Peyer's patch (tissue), 4 donors: ENCODE measurements around the gene L2HGDH. TPM values are rescaled to one million over a fixed set of nuclear protein-coding genes. Genes with fewer than 3 reads are reported as not detected.
"Not testable (repeated sequence)": the region's sequence is repeated elsewhere in the genome, so short reads cannot be mapped to it uniquely, and the experiment has no call there.

Experiments
- DNase-seq, 3 donors: peaks; one replicate each; pipeline ENCODE4 v3.0.0-alpha.2; 2017 to 2019
- H3K27ac ChIP-seq, 4 donors: fragments of 200-600 bp; sonication (generic); one replicate each; pipeline ENCODE4 v1.5.1; 2016 to 2019
- H3K27me3 ChIP-seq, 2 donors: fragments of 200-600 bp; sonication (generic); one replicate each; pipeline ENCODE4 v1.5.1; 2019
- H3K36me3 ChIP-seq, 3 donors: fragments of 200-600 bp; sonication (generic); one replicate each; pipeline ENCODE4 v1.5.1; 2016 to 2019
- H3K4me1 ChIP-seq, 4 donors: fragments of 200-600 bp; sonication (generic); one replicate each; pipeline ENCODE4 v1.5.1; 2016 to 2019
- H3K4me3 ChIP-seq, 4 donors: fragments of 200-600 bp; sonication (generic); 1 replicate in 3 of 4; 2 replicates in 1 of 4; pipeline ENCODE4 v1.5.1; 2016 to 2019; ENCODE audit warnings: mild to moderate bottlenecking in 1 of 4
- H3K9me3 ChIP-seq, 4 donors: fragments of 200-600 bp; sonication (generic); one replicate each; pipeline ENCODE4 v1.5.1; 2016 to 2019; ENCODE audit warnings: mild to moderate bottlenecking in 1 of 4
- POLR2A ChIP-seq, 2 donors: fragments of 450-650 bp; IDR thresholded peaks; one replicate each; pipeline ENCODE4 v1.5.1; 2017; ENCODE audit warnings: antibody characterized with exemption in 2 of 2, mild to moderate bottlenecking in 2 of 2, moderate library complexity in 2 of 2
- total RNA-seq, 4 donors: library from RNA; depleted of rRNA; stranded (reverse); fragments of >200 nt; gene quantifications; one replicate each; pipeline ENCODE4 v1.1.0, GENCODE V29; 2016
- TF ChIP-seq, protein P1 (sequence below), 6 experiments: fragments of 450-650 bp in 4 of 6; fragments of 200-600 bp in 2 of 6; sonication (generic) in 1 of 6; IDR thresholded peaks; one replicate each; pipeline ENCODE4 v1.5.1; 2017 to 2019; ENCODE audit warnings: antibody characterized with exemption in 6 of 6, mild to moderate bottlenecking in 3 of 6, moderate library complexity in 1 of 6

Gene L2HGDH
- total RNA-seq, 4 donors from 2014 or later: 4.6 to 29.7 (median 8.8) TPM

DNA sequence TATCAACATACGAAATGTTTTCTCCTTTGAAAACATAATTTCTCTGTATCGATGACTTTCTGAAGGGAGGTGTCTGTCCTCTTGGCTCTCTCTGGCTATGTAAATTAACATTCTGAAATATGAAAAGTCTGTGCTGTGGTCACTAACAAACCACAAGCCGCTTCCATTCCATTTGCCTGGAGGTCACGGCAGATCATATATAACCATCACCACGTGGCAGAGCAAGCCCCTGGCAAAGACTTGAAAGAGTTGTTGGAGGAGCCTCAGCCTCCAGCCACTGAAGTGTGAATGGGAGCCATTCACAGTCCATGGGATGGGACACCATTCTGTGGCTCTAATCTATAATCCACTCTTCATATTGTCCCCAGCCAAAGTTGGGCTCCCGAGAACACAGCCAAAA, 45.1 kb upstream of the L2HGDH start:
- Histone ChIP-seq H3K27ac (no peak overlapping the region), H3K4me3 (no peak overlapping the region), H3K4me1 (no peaks in the 10 kb centered on the region), H3K36me3 (no peaks in the 10 kb centered on the region), H3K27me3 (no peaks in the 10 kb centered on the region), H3K9me3 (no peaks in the 10 kb centered on the region)
- TF ChIP-seq, protein P1, sequence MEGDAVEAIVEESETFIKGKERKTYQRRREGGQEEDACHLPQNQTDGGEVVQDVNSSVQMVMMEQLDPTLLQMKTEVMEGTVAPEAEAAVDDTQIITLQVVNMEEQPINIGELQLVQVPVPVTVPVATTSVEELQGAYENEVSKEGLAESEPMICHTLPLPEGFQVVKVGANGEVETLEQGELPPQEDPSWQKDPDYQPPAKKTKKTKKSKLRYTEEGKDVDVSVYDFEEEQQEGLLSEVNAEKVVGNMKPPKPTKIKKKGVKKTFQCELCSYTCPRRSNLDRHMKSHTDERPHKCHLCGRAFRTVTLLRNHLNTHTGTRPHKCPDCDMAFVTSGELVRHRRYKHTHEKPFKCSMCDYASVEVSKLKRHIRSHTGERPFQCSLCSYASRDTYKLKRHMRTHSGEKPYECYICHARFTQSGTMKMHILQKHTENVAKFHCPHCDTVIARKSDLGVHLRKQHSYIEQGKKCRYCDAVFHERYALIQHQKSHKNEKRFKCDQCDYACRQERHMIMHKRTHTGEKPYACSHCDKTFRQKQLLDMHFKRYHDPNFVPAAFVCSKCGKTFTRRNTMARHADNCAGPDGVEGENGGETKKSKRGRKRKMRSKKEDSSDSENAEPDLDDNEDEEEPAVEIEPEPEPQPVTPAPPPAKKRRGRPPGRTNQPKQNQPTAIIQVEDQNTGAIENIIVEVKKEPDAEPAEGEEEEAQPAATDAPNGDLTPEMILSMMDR (IDR thresholded peaks at IDR 0.05): no peak
- TF ChIP-seq POLR2A (IDR thresholded peaks at IDR 0.05): no peak
- no peak for DNase-seq

DNA sequence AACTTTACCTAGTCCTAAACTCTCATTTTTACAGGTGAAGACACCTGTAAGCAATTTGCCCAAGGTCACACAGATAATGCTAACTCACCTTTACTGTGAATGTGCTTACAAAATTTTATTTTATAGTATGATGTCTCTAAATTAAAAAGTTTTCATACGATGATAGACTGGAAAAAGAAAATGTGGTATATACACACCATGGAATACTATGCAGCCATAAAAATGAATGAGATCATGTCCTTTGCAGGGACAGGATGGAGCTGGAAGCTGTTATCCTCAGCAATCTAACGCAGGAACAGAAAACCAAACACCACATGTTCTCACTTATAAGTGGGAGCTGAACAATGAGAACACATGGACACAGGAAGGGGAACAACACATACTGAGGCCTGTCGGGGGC, 44.3 kb upstream of the L2HGDH start:
- not testable (repeated sequence) for H3K4me3 ChIP-seq, H3K27me3 ChIP-seq, DNase-seq, H3K27ac ChIP-seq, H3K4me1 ChIP-seq, H3K36me3 ChIP-seq, H3K9me3 ChIP-seq

DNA sequence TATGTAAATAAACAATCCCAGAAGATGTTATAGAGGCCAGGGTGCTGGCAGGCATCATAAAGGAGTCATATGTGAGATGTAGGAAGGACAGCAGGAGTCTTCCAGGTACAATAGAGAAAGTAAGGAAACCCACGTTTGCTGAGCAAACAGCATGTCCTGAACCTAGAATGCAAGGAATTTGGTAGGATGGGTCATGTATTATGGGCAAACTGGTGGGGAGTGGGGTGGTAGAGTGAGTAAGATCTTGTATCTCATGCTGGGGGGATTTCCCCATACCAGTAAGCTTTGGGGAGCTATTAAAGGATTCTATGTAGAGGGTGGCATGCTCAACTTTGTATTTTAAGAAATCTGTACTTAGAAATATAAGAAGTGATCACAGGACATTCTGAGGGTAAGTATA, 43.7 kb upstream of the L2HGDH start:
- Histone ChIP-seq H3K9me3 (no peaks in the 10 kb centered on the region), H3K27me3 (no peaks in the 10 kb centered on the region), H3K4me3 (no peak overlapping the region), H3K27ac (no peak overlapping the region), H3K36me3 (no peaks in the 10 kb centered on the region), H3K4me1 (no peaks in the 10 kb centered on the region)
- DNase-seq: no peak
- TF ChIP-seq POLR2A (IDR thresholded peaks at IDR 0.05): no peak
- TF ChIP-seq, protein P1 (IDR thresholded peaks at IDR 0.05): no peak

DNA sequence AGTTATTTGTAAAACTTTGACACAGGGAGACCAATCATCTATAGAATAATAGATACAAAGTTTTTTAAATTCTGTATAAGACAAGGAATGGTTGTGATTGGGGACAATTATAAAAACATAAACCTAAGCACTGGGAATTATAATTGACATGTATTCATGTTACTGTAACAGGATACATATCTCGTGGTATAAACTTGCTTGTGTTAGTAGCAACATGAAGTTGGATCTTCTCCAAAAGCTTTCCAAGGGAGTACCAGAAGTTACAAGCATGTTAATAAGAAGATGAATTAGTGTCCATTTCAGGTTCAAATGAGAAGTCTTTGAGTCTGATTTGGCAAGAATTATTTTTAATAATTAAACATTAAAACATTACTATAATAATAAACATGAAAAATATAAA, 42.5 kb upstream of the L2HGDH start:
- Histone ChIP-seq H3K4me1 (no peaks in the 10 kb centered on the region), H3K36me3 (no peaks in the 10 kb centered on the region), H3K4me3 (no peak overlapping the region), H3K27me3 (no peaks in the 10 kb centered on the region), H3K27ac (no peak overlapping the region), H3K9me3 (no peaks in the 10 kb centered on the region)
- TF ChIP-seq, protein P1 (IDR thresholded peaks at IDR 0.05): no peak
- no peak for TF ChIP-seq POLR2A (IDR thresholded peaks at IDR 0.05)
- no peak for DNase-seq

DNA sequence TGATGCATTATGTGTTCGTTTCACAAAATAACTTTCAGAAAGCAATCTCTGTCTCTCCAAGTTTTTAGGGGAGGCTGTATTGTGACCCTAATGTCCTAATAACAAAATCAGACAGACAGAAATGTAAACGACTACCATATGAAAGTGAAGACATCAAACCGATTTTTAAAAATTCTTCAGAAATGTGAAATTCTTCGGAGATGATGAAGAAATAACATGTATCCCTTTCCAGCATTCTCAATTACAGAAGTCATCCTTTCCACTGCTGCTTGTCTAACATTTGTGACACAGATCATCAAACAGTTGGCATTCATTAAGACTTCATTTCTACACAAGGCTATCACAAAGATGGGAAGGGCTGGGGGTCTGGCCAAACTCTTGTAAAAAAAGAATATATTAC, 41.1 kb upstream of the L2HGDH start:
- Histone ChIP-seq H3K4me3 (no peak overlapping the region), H3K9me3 (no peaks in the 10 kb centered on the region), H3K4me1 (no peaks in the 10 kb centered on the region), H3K27me3 (no peaks in the 10 kb centered on the region), H3K36me3 (no peaks in the 10 kb centered on the region), H3K27ac (no peak overlapping the region)
- no peak for DNase-seq
- TF ChIP-seq, protein P1 (IDR thresholded peaks at IDR 0.05): no peak
- no peak for TF ChIP-seq POLR2A (IDR thresholded peaks at IDR 0.05)

DNA sequence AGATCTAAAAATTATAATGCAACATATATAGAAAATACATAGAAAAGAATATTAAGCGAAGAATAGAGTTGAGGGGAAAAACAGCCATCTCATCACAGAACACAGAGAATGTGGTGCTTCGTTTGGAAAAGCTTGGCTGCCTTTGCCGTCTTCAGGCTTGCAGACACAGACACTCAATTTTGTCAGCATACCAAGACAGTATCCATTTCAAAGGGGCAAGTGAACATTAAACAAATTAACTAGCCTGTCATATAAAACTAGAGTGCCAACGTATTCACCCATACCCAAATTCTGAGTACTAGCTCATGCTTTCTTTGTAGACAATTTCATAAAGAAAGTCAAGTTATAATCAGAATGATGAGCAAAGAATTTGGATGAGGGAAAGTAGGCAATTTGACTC, 40.6 kb upstream of the L2HGDH start:
- no peaks in the 10 kb centered on the region for H3K4me1 ChIP-seq
- H3K27me3 ChIP-seq: no peaks in the 10 kb centered on the region
- no peak overlapping the region for H3K4me3 ChIP-seq
- no peak for DNase-seq
- H3K36me3 ChIP-seq: no peaks in the 10 kb centered on the region
- no peak overlapping the region for H3K27ac ChIP-seq
- H3K9me3 ChIP-seq: no peaks in the 10 kb centered on the region
- no peak for TF ChIP-seq POLR2A (IDR thresholded peaks at IDR 0.05)
- TF ChIP-seq, protein P1 (IDR thresholded peaks at IDR 0.05): no peak
